ENCODE results near the gene WWOX.

The WWOX gene

DNA sequence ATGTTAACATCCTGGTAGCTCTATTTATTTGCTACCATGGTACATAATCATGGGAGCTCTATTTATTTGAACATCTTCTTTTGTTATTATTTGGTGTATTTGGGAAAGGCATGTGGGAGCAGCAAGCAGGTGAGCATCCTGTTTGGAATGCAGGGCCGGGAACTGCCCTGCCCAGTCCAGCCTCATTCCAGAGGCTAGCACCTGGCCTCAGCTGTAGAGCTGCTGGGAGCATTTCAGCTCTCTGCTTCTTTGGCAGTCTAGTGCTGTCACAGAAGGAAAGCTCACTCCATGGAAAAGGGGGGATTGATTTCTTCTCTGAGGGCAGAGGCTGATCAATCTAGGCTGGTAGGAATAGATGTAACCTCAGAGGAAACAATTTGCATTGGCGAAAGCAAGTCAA, 112.5 kb downstream of the WWOX start:
- no peak for TF ChIP-seq ZNF8 (CRISPR knock-in tag; IDR thresholded peaks at IDR 0.05)
- TF ChIP-seq, protein P1, sequence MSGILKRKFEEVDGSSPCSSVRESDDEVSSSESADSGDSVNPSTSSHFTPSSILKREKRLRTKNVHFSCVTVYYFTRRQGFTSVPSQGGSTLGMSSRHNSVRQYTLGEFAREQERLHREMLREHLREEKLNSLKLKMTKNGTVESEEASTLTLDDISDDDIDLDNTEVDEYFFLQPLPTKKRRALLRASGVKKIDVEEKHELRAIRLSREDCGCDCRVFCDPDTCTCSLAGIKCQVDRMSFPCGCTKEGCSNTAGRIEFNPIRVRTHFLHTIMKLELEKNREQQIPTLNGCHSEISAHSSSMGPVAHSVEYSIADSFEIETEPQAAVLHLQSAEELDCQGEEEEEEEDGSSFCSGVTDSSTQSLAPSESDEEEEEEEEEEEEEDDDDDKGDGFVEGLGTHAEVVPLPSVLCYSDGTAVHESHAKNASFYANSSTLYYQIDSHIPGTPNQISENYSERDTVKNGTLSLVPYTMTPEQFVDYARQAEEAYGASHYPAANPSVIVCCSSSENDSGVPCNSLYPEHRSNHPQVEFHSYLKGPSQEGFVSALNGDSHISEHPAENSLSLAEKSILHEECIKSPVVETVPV (CRISPR knock-in tag; IDR thresholded peaks at IDR 0.05) = no peak
- ATAC-seq = no peak

DNA sequence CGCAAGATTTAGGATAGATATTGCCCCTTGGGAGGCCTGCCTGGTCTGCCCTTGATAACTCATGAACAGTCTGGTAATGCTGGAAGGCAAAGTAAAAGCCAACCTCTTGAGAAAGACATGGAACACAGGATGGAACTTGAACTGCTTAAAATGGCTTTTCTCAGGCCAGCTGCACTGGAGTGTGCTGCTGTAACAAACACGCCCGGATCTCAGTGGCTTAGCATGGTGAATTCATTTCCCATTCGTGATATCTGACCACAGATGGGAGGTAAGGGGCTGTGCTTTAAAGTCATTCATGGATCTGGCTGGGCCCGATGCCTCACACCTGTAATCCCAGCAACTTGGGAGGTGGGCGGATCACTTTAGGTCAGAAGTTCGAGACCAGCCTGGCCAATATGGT, 113.2 kb downstream of the WWOX start:
- TF ChIP-seq, protein P2, sequence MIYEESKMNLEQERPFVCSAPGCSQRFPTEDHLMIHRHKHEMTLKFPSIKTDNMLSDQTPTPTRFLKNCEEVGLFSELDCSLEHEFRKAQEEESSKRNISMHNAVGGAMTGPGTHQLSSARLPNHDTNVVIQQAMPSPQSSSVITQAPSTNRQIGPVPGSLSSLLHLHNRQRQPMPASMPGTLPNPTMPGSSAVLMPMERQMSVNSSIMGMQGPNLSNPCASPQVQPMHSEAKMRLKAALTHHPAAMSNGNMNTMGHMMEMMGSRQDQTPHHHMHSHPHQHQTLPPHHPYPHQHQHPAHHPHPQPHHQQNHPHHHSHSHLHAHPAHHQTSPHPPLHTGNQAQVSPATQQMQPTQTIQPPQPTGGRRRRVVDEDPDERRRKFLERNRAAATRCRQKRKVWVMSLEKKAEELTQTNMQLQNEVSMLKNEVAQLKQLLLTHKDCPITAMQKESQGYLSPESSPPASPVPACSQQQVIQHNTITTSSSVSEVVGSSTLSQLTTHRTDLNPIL (CRISPR knock-in tag; IDR thresholded peaks at IDR 0.05; ENCODE audit: low read depth) = no peak
- TF ChIP-seq, protein P3, sequence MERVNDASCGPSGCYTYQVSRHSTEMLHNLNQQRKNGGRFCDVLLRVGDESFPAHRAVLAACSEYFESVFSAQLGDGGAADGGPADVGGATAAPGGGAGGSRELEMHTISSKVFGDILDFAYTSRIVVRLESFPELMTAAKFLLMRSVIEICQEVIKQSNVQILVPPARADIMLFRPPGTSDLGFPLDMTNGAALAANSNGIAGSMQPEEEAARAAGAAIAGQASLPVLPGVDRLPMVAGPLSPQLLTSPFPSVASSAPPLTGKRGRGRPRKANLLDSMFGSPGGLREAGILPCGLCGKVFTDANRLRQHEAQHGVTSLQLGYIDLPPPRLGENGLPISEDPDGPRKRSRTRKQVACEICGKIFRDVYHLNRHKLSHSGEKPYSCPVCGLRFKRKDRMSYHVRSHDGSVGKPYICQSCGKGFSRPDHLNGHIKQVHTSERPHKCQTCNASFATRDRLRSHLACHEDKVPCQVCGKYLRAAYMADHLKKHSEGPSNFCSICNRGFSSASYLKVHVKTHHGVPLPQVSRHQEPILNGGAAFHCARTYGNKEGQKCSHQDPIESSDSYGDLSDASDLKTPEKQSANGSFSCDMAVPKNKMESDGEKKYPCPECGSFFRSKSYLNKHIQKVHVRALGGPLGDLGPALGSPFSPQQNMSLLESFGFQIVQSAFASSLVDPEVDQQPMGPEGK (CRISPR knock-in tag; IDR thresholded peaks at IDR 0.05; ENCODE audit: borderline replicate concordance) = no peak
- no peak for TF ChIP-seq ISL1 (CRISPR knock-in tag; IDR thresholded peaks at IDR 0.05)
- TF ChIP-seq BACH2 (CRISPR knock-in tag; IDR thresholded peaks at IDR 0.05; ENCODE audit: borderline replicate concordance) = no peak
- TF ChIP-seq TOX (CRISPR knock-in tag; IDR thresholded peaks at IDR 0.05; ENCODE audit: borderline replicate concordance) = no peak
- TF ChIP-seq ZNF565 (CRISPR knock-in tag; conservative IDR thresholded peaks at IDR 0.05; ENCODE audit: low read depth) = no peak
- no peak for TF ChIP-seq OSR1 (CRISPR knock-in tag; IDR thresholded peaks at IDR 0.05)
- TF ChIP-seq, protein P4, sequence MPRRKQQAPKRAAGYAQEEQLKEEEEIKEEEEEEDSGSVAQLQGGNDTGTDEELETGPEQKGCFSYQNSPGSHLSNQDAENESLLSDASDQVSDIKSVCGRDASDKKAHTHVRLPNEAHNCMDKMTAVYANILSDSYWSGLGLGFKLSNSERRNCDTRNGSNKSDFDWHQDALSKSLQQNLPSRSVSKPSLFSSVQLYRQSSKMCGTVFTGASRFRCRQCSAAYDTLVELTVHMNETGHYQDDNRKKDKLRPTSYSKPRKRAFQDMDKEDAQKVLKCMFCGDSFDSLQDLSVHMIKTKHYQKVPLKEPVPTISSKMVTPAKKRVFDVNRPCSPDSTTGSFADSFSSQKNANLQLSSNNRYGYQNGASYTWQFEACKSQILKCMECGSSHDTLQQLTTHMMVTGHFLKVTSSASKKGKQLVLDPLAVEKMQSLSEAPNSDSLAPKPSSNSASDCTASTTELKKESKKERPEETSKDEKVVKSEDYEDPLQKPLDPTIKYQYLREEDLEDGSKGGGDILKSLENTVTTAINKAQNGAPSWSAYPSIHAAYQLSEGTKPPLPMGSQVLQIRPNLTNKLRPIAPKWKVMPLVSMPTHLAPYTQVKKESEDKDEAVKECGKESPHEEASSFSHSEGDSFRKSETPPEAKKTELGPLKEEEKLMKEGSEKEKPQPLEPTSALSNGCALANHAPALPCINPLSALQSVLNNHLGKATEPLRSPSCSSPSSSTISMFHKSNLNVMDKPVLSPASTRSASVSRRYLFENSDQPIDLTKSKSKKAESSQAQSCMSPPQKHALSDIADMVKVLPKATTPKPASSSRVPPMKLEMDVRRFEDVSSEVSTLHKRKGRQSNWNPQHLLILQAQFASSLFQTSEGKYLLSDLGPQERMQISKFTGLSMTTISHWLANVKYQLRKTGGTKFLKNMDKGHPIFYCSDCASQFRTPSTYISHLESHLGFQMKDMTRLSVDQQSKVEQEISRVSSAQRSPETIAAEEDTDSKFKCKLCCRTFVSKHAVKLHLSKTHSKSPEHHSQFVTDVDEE (CRISPR knock-in tag; IDR thresholded peaks at IDR 0.05) = no peak
- ATAC-seq = no peak

DNA sequence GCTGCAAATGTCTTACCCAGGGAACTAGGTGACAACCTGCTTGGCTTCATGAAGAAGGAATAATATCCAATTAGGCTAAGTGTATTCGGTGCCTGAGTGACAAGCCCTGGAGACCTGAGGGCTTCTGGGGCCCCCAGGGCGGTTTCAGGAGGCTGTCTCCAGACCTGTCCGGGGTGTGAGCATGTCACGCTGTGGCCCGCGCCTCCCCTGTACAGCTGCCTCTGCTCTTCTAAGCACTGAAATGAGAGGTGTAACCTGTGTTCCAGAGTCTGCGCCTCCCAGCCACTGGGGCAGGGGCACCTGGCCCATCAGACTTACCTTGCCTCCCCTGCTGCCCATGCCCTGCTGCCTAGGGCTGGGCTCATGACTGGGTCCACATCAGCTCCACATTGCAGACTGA, 114.3 kb downstream of the WWOX start:
- TF ChIP-seq, protein P1 (CRISPR knock-in tag; IDR thresholded peaks at IDR 0.05) = no peak
- no peak for TF ChIP-seq TCF4 (CRISPR knock-in tag; IDR thresholded peaks at IDR 0.05; ENCODE audit: borderline replicate concordance)
- TF ChIP-seq, protein P3 (CRISPR knock-in tag; IDR thresholded peaks at IDR 0.05; ENCODE audit: borderline replicate concordance) = no peak
- TF ChIP-seq SNAI2 (CRISPR knock-in tag; IDR thresholded peaks at IDR 0.05) = no peak
- no peak for TF ChIP-seq BACH2 (CRISPR knock-in tag; IDR thresholded peaks at IDR 0.05; ENCODE audit: borderline replicate concordance)
- TF ChIP-seq ARNTL (CRISPR knock-in tag; IDR thresholded peaks at IDR 0.05; ENCODE audit: borderline replicate concordance, low read depth) = no peak
- TF ChIP-seq ZC3H10 (CRISPR knock-in tag; IDR thresholded peaks at IDR 0.05) = no peak
- no peak for TF ChIP-seq OSR1 (CRISPR knock-in tag; IDR thresholded peaks at IDR 0.05)
- TF ChIP-seq RARB (CRISPR knock-in tag; IDR thresholded peaks at IDR 0.05) = no peak
- TF ChIP-seq GLIS3 (CRISPR knock-in tag; IDR thresholded peaks at IDR 0.05) = no peak
- TF ChIP-seq, protein P2 (CRISPR knock-in tag; IDR thresholded peaks at IDR 0.05; ENCODE audit: low read depth) = no peak
- TF ChIP-seq CSDC2 (CRISPR knock-in tag; IDR thresholded peaks at IDR 0.05) = no peak
- TF ChIP-seq, protein P5, sequence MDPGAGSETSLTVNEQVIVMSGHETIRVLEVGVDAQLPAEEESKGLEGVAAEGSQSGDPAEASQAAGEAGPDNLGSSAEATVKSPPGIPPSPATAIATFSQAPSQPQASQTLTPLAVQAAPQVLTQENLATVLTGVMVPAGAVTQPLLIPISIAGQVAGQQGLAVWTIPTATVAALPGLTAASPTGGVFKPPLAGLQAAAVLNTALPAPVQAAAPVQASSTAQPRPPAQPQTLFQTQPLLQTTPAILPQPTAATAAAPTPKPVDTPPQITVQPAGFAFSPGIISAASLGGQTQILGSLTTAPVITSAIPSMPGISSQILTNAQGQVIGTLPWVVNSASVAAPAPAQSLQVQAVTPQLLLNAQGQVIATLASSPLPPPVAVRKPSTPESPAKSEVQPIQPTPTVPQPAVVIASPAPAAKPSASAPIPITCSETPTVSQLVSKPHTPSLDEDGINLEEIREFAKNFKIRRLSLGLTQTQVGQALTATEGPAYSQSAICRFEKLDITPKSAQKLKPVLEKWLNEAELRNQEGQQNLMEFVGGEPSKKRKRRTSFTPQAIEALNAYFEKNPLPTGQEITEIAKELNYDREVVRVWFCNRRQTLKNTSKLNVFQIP (CRISPR knock-in tag; IDR thresholded peaks at IDR 0.05; ENCODE audit: borderline replicate concordance, low read depth) = no peak
- no peak for TF ChIP-seq ZNF70 (CRISPR knock-in tag; IDR thresholded peaks at IDR 0.05)
- TF ChIP-seq, protein P4 (CRISPR knock-in tag; IDR thresholded peaks at IDR 0.05) = no peak
- no peak for ATAC-seq

All from SK-N-SH treated with all-trans-retinoic acid at 6 μM for 48 hours (cell line).